Measurements from ENCODE around the gene DDIT3. TPM values are rescaled to one million over a fixed set of nuclear protein-coding genes. Genes with fewer than 3 reads are reported as not detected.

The DDIT3 gene
- total and polyA plus RNA-seq, 2 of the 4 experiments (the other 2 are of a cell fraction): 19.4 to 54.4 TPM

- no peak overlapping the region; the same call in 1 of the 2 replicates for H3K4ac ChIP-seq (ENCODE audit: low read depth, low read length)
- no TSS peak for BruUV-seq (replicated peaks)
- POLR2A ChIA-PET (ENCODE audit: unreplicated experiment): no interaction called here
- H3K79me1 ChIP-seq (ENCODE audit: low read depth in 1 of 2, low read length in 2 of 2): no peaks in the 10 kb centered on the region
- intact Hi-C loops (cut with micrococcal nuclease) (no loop called here), in situ Hi-C loops (cut with MboI; ENCODE audit: low sequenced_read_pairs) (no loop called here), dilution Hi-C loops (cut with HindIII; ENCODE audit: low sequenced_read_pairs, unreplicated experiment) (no loop called here)
- peak overlapping the region; percentile 0 to 52; a peak in 1 of 4 replicates for H4K8ac ChIP-seq (ENCODE audit: low read depth in 2 of 2, low read length in 2 of 2)
- H2BK20ac ChIP-seq (ENCODE audit: low read depth, low read length): no peak overlapping the region
- H3K9me3 ChIP-seq (ENCODE audit: control insufficient read depth, insufficient read depth, low read length): no peaks in the 10 kb centered on the region
- no peak overlapping the region for H4K5ac ChIP-seq (ENCODE audit: low read depth, low read length)
- H2BK5ac ChIP-seq (ENCODE audit: low read depth, low read length, poor library complexity, severe bottlenecking): no peak overlapping the region
- H4K20me1 ChIP-seq (ENCODE audit: insufficient read depth, low read length): no peaks in the 10 kb centered on the region
- H3K14ac ChIP-seq (replicated peaks; ENCODE audit: low read depth, low read length): no peak overlapping the region
- CTCF ChIA-PET: no interaction called here
- 67% methylated on average over 1 of the region's 12 CpGs; no CpG with 5 or more reads in 1 of the 2 experiments for WGBS, 2 experiments (ENCODE audit: extremely low coverage in 2 of 2, insufficient read length in 1 of 2)
- no peak overlapping the region for H3K9ac ChIP-seq (ENCODE audit: low read depth, low read length)
- H3K18ac ChIP-seq (ENCODE audit: low read depth, low read length): no peak overlapping the region
- ATAC-seq (ENCODE audit: low read depth) (no peak), DNase-seq (peak; percentile 48)
- no peak overlapping the region for H3K27ac ChIP-seq (ENCODE audit: insufficient read depth, low read length)
- no peak overlapping the region for H2BK120ac ChIP-seq (ENCODE audit: low read depth, low read length)
- H3K36me3 ChIP-seq (ENCODE audit: control insufficient read depth, insufficient read depth, low read length): no peaks in the 10 kb centered on the region
- no peak overlapping the region for H4K91ac ChIP-seq (ENCODE audit: insufficient read depth, low read depth, low read length)
- no peak for TF ChIP-seq ELK1 (IDR thresholded peaks at IDR 0.05; ENCODE audit: borderline replicate concordance, low read depth, low read length)
- no peak for TF ChIP-seq MAZ (IDR thresholded peaks at IDR 0.05; ENCODE audit: borderline replicate concordance, low read depth, low read length)
- no peak for TF ChIP-seq POLR2A (IDR thresholded peaks at IDR 0.05; ENCODE audit: low read depth, low read length)
- no peak for TF ChIP-seq USF2 (IDR thresholded peaks at IDR 0.05; ENCODE audit: low read depth, low read length)
- TF ChIP-seq CHD1 (IDR thresholded peaks at IDR 0.05; ENCODE audit: low read depth, low read length): no peak
- no peak for TF ChIP-seq BHLHE40 (IDR thresholded peaks at IDR 0.05; ENCODE audit: low read depth, low read length)
- no peak for TF ChIP-seq CEBPB (IDR thresholded peaks at IDR 0.05; ENCODE audit: low read depth, low read length)
- no peak for TF ChIP-seq RFX5 (IDR thresholded peaks at IDR 0.05; ENCODE audit: low read depth, low read length)
- TF ChIP-seq CTCF (conservative IDR thresholded peaks at IDR 0.05; ENCODE audit: low read depth, low read length): no peak
- TF ChIP-seq MAFK (IDR thresholded peaks at IDR 0.05; ENCODE audit: low read depth, low read length): no peak
- TF ChIP-seq RAD21 (IDR thresholded peaks at IDR 0.05; ENCODE audit: low read length): no peak
- no peak for TF ChIP-seq RCOR1 (IDR thresholded peaks at IDR 0.05; ENCODE audit: insufficient replicate concordance, low read length)
- no peak for TF ChIP-seq MXI1 (IDR thresholded peaks at IDR 0.05; ENCODE audit: borderline replicate concordance, low read depth, low read length)
- TF ChIP-seq NFE2L2 (IDR thresholded peaks at IDR 0.05; ENCODE audit: low read depth, low read length): no peak
- H2BK15ac ChIP-seq (ENCODE audit: low read depth, low read length): no peak overlapping the region
- no peak overlapping the region for H3K4me2 ChIP-seq (ENCODE audit: low read depth, low read length)
- peaks cover 3% of the 10 kb centered on the region; the same call in 1 of the 2 replicates for H3K4me1 ChIP-seq (ENCODE audit: control insufficient read depth, insufficient read depth, low read length)
- no peak overlapping the region for H3K23ac ChIP-seq (ENCODE audit: low read depth, low read length)
- peak overlapping the region; percentile 22 for H2AK9ac ChIP-seq (replicated peaks; ENCODE audit: low read depth, low read length, poor library complexity)
- H3K4me3 ChIP-seq (ENCODE audit: insufficient read depth, low read depth, low read length): no peak overlapping the region
- H2AFZ ChIP-seq (replicated peaks; ENCODE audit: low read length, poor library complexity): peak overlapping the region; percentile 33
- peaks cover 52% of the 10 kb centered on the region for H3K27me3 ChIP-seq (ENCODE audit: control insufficient read depth, insufficient read depth, low read length)
- H3K56ac ChIP-seq (ENCODE audit: extremely low read depth, insufficient read depth, low read length): no peak overlapping the region
- H3K9me1 ChIP-seq (ENCODE audit: insufficient read depth, low read length): no peaks in the 10 kb centered on the region
- H2AK5ac ChIP-seq (ENCODE audit: low read depth, low read length): no peak overlapping the region; the same call in 1 of the 2 replicates
Observed at GRCh38 chr12:57477710-57478681, 42.3 kb downstream of the DDIT3 start.

All from IMR-90 (cell line).